H1 (cell line): ENCODE data around the gene JAG1. TPM values are rescaled to one million over a fixed set of nuclear protein-coding genes. Genes with fewer than 3 reads are reported as not detected.

Experiments used
- CTCF ChIA-PET: fragments of 300-600 bp; sonication (Branson Sonifier 250); formaldehyde crosslinking; loops from one replicate; lab custom pipeline; 2021; ENCODE audit not compliant: partially characterized antibody; lab: Charles Lee
- POLR2A ChIA-PET: fragments of 300-600 bp; sonication (Branson Sonifier 250); formaldehyde crosslinking; loops from one replicate; lab custom pipeline; 2021; ENCODE audit warnings: inconsistent platforms; ENCODE audit not compliant: partially characterized antibody; lab: Charles Lee
- DNase-seq, 2 experiments: peaks; one replicate each; pipeline versions ENCODE4 v3.0.0 to v3.0.0-alpha.2; 2010 to 2022; ENCODE audit warnings: low spot score in 2 of 2, low read depth in 1 of 2, mixed read lengths in 1 of 2
- FAIRE-seq: peaks from 2 replicates; lab custom pipeline; 2011; peaks lifted over from hg19 to GRCh38; lab: Jason Lieb, UNC
- H2AFZ ChIP-seq: 2 replicates; pipeline ENCODE4 v1.8.1; 2012; ENCODE audit warnings: low read length, inconsistent platforms
- H2AK5ac ChIP-seq: 2 replicates; pipeline ENCODE4 v1.6.1; 2013; ENCODE audit warnings: low read depth, low read length
- H2BK120ac ChIP-seq: replicated peaks from 2 replicates; pipeline ENCODE3; 2013; ENCODE audit warnings: low read depth, low read length, inconsistent platforms
- H2BK12ac ChIP-seq: 2 replicates; pipeline ENCODE4 v1.6.1; 2013; ENCODE audit warnings: low read depth, low read length
- H2BK15ac ChIP-seq: 2 replicates; pipeline ENCODE4 v1.6.1; 2013; ENCODE audit warnings: low read length
- H2BK20ac ChIP-seq: 2 replicates; pipeline ENCODE4 v1.6.1; 2013; ENCODE audit warnings: low read length
- H2BK5ac ChIP-seq: 2 replicates; pipeline ENCODE4 v1.6.1; 2013; ENCODE audit warnings: low read depth, low read length
- H3K14ac ChIP-seq: 2 replicates; pipeline ENCODE4 v1.6.1; 2013; ENCODE audit warnings: inconsistent platforms; ENCODE audit not compliant: insufficient read length
- H3K18ac ChIP-seq: 2 replicates; pipeline ENCODE4 v1.6.1; 2013; ENCODE audit warnings: low read length; ENCODE audit errors: extremely low read depth
- H3K23ac ChIP-seq: 2 replicates; pipeline ENCODE4 v1.6.1; 2013; ENCODE audit warnings: inconsistent platforms; ENCODE audit not compliant: insufficient read length
- H3K23me2 ChIP-seq: 2 replicates; pipeline ENCODE4 v1.6.1; 2013; ENCODE audit warnings: low read depth, low read length
- H3K27ac ChIP-seq: 2 replicates; pipeline ENCODE4 v1.6.1; 2011; ENCODE audit warnings: low read depth, low read length, inconsistent platforms
- H3K27me3 ChIP-seq, 4 experiments: replicated peaks in 1 of 4; 1 replicate in 1 of 4; 2 replicates in 3 of 4; pipeline versions ENCODE4 v1.6.1 to v1.8.1; 2011 to 2013; ENCODE audit warnings: low read length in 3 of 4, mild to moderate bottlenecking in 3 of 4, inconsistent platforms in 2 of 4, mixed read lengths in 2 of 4, moderate library complexity in 1 of 4; ENCODE audit not compliant: control insufficient read depth in 3 of 4, insufficient read depth in 3 of 4; ENCODE audit errors: extremely low read depth in 1 of 4
- H3K36me3 ChIP-seq, 4 experiments: 2 replicates each; pipeline versions ENCODE4 v1.6.1 to v1.8.1; 2011 to 2013; ENCODE audit warnings: mild to moderate bottlenecking in 4 of 4, low read length in 3 of 4, moderate library complexity in 2 of 4, control low read depth in 1 of 4, inconsistent platforms in 1 of 4; ENCODE audit not compliant: insufficient read depth in 4 of 4, control insufficient read depth in 2 of 4
- H3K4ac ChIP-seq: replicated peaks from 2 replicates; pipeline ENCODE3; 2013; ENCODE audit warnings: low read length, low read depth, mixed read lengths, inconsistent platforms; ENCODE audit not compliant: insufficient read length
- H3K4me1 ChIP-seq, 4 experiments: replicated peaks in 1 of 4; 1 replicate in 1 of 4; 2 replicates in 3 of 4; pipeline versions ENCODE4 v1.6.1 to v1.8.1; 2011 to 2013; ENCODE audit warnings: low read length in 3 of 4, inconsistent platforms in 2 of 4, mixed read lengths in 1 of 4; ENCODE audit not compliant: insufficient read depth in 4 of 4, control insufficient read depth in 3 of 4
- H3K4me2 ChIP-seq, 2 experiments: 2 replicates each; pipeline versions ENCODE4 v1.6.1 to v1.8.1; 2011 to 2013; ENCODE audit warnings: low read depth in 2 of 2, low read length in 2 of 2, control low read depth in 1 of 2, inconsistent platforms in 1 of 2, mild to moderate bottlenecking in 1 of 2; ENCODE audit not compliant: insufficient read depth in 1 of 2
- H3K4me3 ChIP-seq, 4 experiments: fragments of 200-600, 300-600 bp in 1 of 4; sonication (generic), shearing (Covaris generic), sonication (Bioruptor Twin) in 1 of 4; 2 replicates each; pipeline versions ENCODE4 v1.5.1 to v1.8.1; 2011 to 2016; ENCODE audit warnings: low read length in 4 of 4, low read depth in 3 of 4, control low read depth in 2 of 4, inconsistent platforms in 2 of 4, mild to moderate bottlenecking in 2 of 4, mixed read lengths in 1 of 4, moderate library complexity in 1 of 4; ENCODE audit not compliant: insufficient read depth in 2 of 4; ENCODE audit errors: extremely low read depth in 1 of 4
- H3K56ac ChIP-seq: replicated peaks from 2 replicates; pipeline ENCODE3; 2013; ENCODE audit warnings: low read depth, mild to moderate bottlenecking, mixed read lengths, low read length, inconsistent platforms; ENCODE audit not compliant: insufficient read length
- H3K79me1 ChIP-seq: 2 replicates; pipeline ENCODE4 v1.6.1; 2013; ENCODE audit warnings: low read depth, low read length, control low read depth
- H3K79me2 ChIP-seq, 2 experiments: 2 replicates each; pipeline versions ENCODE4 v1.6.1 to v1.8.1; 2012 to 2013; ENCODE audit warnings: low read length in 2 of 2, mild to moderate bottlenecking in 2 of 2, inconsistent platforms in 1 of 2; ENCODE audit not compliant: insufficient read depth in 2 of 2, control insufficient read depth in 1 of 2
- H3K9ac ChIP-seq, 4 experiments: replicated peaks in 1 of 4; 1 replicate in 1 of 4; 2 replicates in 3 of 4; pipeline versions ENCODE4 v1.6.1 to v1.8.1; 2011 to 2013; ENCODE audit warnings: low read depth in 3 of 4, low read length in 3 of 4, control low read depth in 2 of 4, mild to moderate bottlenecking in 2 of 4, moderate library complexity in 2 of 4, inconsistent platforms in 1 of 4; ENCODE audit errors: extremely low read depth in 1 of 4
- H3K9me3 ChIP-seq, 2 experiments: 2 replicates each; pipeline versions ENCODE4 v1.6.1 to v1.8.1; 2012 to 2013; ENCODE audit warnings: mild to moderate bottlenecking in 2 of 2, moderate library complexity in 2 of 2, control low read depth in 1 of 2, inconsistent platforms in 1 of 2, low read depth in 1 of 2, low read length in 1 of 2, mixed read lengths in 1 of 2; ENCODE audit not compliant: insufficient read depth in 2 of 2
- H4K20me1 ChIP-seq, 2 experiments: replicated peaks in 1 of 2; 2 replicates each; pipeline versions ENCODE3 to v1.8.1; 2011 to 2013; ENCODE audit warnings: inconsistent platforms in 2 of 2, low read length in 2 of 2, mild to moderate bottlenecking in 1 of 2; ENCODE audit not compliant: insufficient read depth in 2 of 2, control insufficient read depth in 1 of 2
- H4K5ac ChIP-seq: 2 replicates; pipeline ENCODE4 v1.6.1; 2013; ENCODE audit warnings: low read length, low read depth, mixed read lengths, inconsistent platforms; ENCODE audit not compliant: insufficient read length
- H4K8ac ChIP-seq: 2 replicates; pipeline ENCODE4 v1.8.0; 2013; ENCODE audit warnings: mild to moderate bottlenecking, moderate library complexity, low read length, inconsistent platforms; ENCODE audit not compliant: insufficient read depth; ENCODE audit errors: extremely low read depth
- H4K91ac ChIP-seq: replicated peaks from 2 replicates; pipeline ENCODE3; 2013; ENCODE audit warnings: low read length, mixed read lengths, inconsistent platforms; ENCODE audit not compliant: insufficient read length
- CTBP2 ChIP-seq: IDR thresholded peaks from 2 replicates; pipeline ENCODE4 v1.7.0; 2011; ENCODE audit warnings: borderline replicate concordance, mild to moderate bottlenecking, moderate library complexity, mixed read lengths, low read length; ENCODE audit not compliant: insufficient read depth, insufficient read length
- GTF2F1 ChIP-seq: IDR thresholded peaks from 2 replicates; pipeline ENCODE4 v1.6.1; 2012; ENCODE audit warnings: low read depth, low read length, improper control_type of control experiment, borderline replicate concordance
- NANOG ChIP-seq: IDR thresholded peaks from 2 replicates; pipeline ENCODE4 v1.6.1; 2011; ENCODE audit warnings: low read length, low read depth, mild to moderate bottlenecking, inconsistent platforms; ENCODE audit not compliant: insufficient read depth, poor library complexity, severe bottlenecking
- POU5F1 ChIP-seq: IDR thresholded peaks from 2 replicates; pipeline ENCODE4 v1.6.1; 2011; ENCODE audit warnings: low read depth, mild to moderate bottlenecking, low read length, moderate library complexity
- SRF ChIP-seq: IDR thresholded peaks from 2 replicates; pipeline ENCODE4 v1.6.1; 2011; ENCODE audit warnings: mild to moderate bottlenecking, low read depth, low read length, moderate library complexity
- ZNF274 ChIP-seq: IDR thresholded peaks from 2 replicates; pipeline ENCODE4 v1.7.0; 2012; ENCODE audit warnings: low read length, borderline replicate concordance; ENCODE audit errors: extremely low read depth
- WGBS, 2 experiments: shearing (Covaris generic) in 1 of 2; methylation state at CpG; one replicate each; pipeline versions ENCODE4 v1.1.6 to v1.1.7; 2013 to 2015; ENCODE audit warnings: low lambda C conversion rate in 2 of 2, mixed read lengths in 2 of 2, inconsistent platforms in 1 of 2, low coverage in 1 of 2, missing lambda C conversion rate in 1 of 2; ENCODE audit not compliant: insufficient replicate concordance in 2 of 2, insufficient coverage in 1 of 2, insufficient read length in 1 of 2; ENCODE audit errors: extremely low coverage in 1 of 2, missing lambda C conversion rate in 1 of 2; 5-methylcytosine and 5-hydroxymethylcytosine counted together
- polyA plus RNA-seq, 7 experiments: library from polyadenylated mRNA; depleted of rRNA in 3 of 7; stranded (reverse) in 5 of 7; unstranded in 2 of 7; fragments of >200 nt in 5 of 7; fragments of 200-250 nt in 2 of 7; gene quantifications; 1 replicate in 5 of 7; 2 replicates in 1 of 7; 4 replicates in 1 of 7; pipeline versions ENCODE4 v1.2.1 to v1.2.3, GENCODE V29; 2011 to 2013; ENCODE audit warnings: missing spikeins in 2 of 7, mixed read lengths in 2 of 7
- total RNA-seq: library from RNA; stranded (reverse); fragmentation: NEBNext Ultra II Directional; extraction: Animal tissue kit (Norgen Biotek cat#: 25700); gene quantifications from 2 replicates; pipeline ENCODE4 v1.2.1, GENCODE V29; 2021
- TF ChIP-seq, protein P1 (sequence below): IDR thresholded peaks from 2 replicates; pipeline ENCODE4 v1.6.1; 2012; ENCODE audit warnings: inconsistent platforms
- TF ChIP-seq, protein P2 (sequence below), 3 experiments: IDR thresholded peaks; 1 replicate in 2 of 3; 2 replicates in 1 of 3; pipeline versions ENCODE4 v1.5.1 to v1.6.1; 2011; ENCODE audit warnings: low read length in 3 of 3, mild to moderate bottlenecking in 3 of 3, inconsistent platforms in 2 of 3, low read depth in 1 of 3, moderate library complexity in 1 of 3; ENCODE audit not compliant: insufficient read depth in 1 of 3; ENCODE audit errors: control extremely low read depth in 1 of 3

The JAG1 gene
- total and polyA plus RNA-seq, 2 of the 8 experiments (the other 6 are each of a cell fraction or from before 2014, with no cell fraction given), result 13.5 to 27.3 TPM

DNA sequence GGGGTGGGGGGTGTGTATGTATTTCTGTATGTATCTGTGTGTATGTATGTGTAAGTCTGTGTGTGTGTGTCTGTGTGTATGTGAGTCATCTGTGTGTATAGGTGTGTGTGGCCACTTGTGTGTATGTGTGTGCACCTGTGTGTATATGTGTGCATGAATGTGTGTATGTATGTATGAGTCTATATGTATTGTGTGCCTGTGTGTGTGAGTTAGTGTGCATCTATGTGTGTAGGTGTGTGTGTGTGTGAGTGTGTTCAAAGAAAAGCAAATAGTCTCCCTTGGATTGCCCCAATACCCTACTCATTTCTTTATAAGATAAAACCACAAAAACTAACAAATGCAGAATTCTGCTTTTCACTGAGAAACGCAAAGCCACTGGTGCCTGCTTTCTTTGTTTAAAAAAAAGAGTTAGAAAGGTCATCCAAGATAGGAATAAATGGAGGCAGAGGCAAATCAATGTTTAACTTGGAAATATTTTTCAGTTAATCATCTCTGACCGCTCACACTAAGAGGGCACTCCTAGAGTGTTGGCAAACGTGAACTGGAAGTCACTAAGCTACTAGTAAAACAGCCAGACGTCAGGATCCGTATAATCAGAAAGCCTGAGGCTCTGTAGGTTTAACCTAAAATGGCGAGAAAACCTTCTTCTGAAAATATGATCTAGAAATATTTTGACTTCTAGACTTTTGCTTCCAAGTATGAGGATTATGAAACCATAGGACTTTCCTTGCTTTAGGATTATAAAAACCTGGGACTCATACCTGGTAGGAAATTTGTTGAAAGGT is 37.4 kb upstream of the JAG1 start:
- H3K18ac ChIP-seq, result no peak overlapping the region
- no peak overlapping the region for H3K14ac ChIP-seq
- H3K27ac ChIP-seq, result no peak overlapping the region
- 84% methylated on average over 6 of the region's 6 CpGs; no CpG with 5 or more reads in 1 of the 2 experiments for WGBS, 2 experiments
- H2BK12ac ChIP-seq, result 0 out of 2 replicates have a peak overlapping the region, but pooled peaks have one; percentile 73
- DNase-seq, result no peak
- no peak overlapping the region for H3K4ac ChIP-seq
- H2AFZ ChIP-seq, result no peak overlapping the region
- no peaks in the 10 kb centered on the region for H3K79me1 ChIP-seq
- H3K4me2 ChIP-seq, result no peak overlapping the region
- H3K9me3 ChIP-seq, result no peaks in the 10 kb centered on the region
- H3K79me2 ChIP-seq, result no peaks in the 10 kb centered on the region
- FAIRE-seq, result no peak
- no peak overlapping the region for H4K5ac ChIP-seq
- H2BK15ac ChIP-seq, result 0 out of 2 replicates have a peak overlapping the region, but pooled peaks have one; percentile 13
- no peaks in the 10 kb centered on the region for H4K20me1 ChIP-seq
- H3K4me1 ChIP-seq, result peaks cover 0 to 4% (median 0%) of the 10 kb centered on the region in 4 experiments; a peak in 1 of 7 replicates
- no peaks in the 10 kb centered on the region for H3K27me3 ChIP-seq
- no peak overlapping the region for H3K23ac ChIP-seq
- no peak overlapping the region for H2BK5ac ChIP-seq
- H3K36me3 ChIP-seq, result no peaks in the 10 kb centered on the region
- peaks cover 3% of the 10 kb centered on the region; the same call in 1 of the 2 replicates for H3K23me2 ChIP-seq
- no peak overlapping the region for H2BK20ac ChIP-seq
- no peak overlapping the region for H3K4me3 ChIP-seq
- peak overlapping the region; percentile 76; the same call in 1 of the 2 replicates for H2AK5ac ChIP-seq
- no peak overlapping the region for H4K8ac ChIP-seq
- H2BK120ac ChIP-seq, result no peak overlapping the region
- H3K56ac ChIP-seq, result no peak overlapping the region
- no peak overlapping the region for H4K91ac ChIP-seq
- ChIA-PET POLR2A (no interaction called here), CTCF (interaction anchor here (0.6 to 0.9 kb wide), 4 partner anchors 10 to 15 kb away, joined by 3 read pairs; no protein-coding TSS in a partner anchor)
- no peak overlapping the region for H3K9ac ChIP-seq
- TF ChIP-seq GTF2F1, result no peak
- no peak for TF ChIP-seq POU5F1
- TF ChIP-seq CTBP2, result no peak
- TF ChIP-seq SRF, result no peak
- TF ChIP-seq, protein P1, sequence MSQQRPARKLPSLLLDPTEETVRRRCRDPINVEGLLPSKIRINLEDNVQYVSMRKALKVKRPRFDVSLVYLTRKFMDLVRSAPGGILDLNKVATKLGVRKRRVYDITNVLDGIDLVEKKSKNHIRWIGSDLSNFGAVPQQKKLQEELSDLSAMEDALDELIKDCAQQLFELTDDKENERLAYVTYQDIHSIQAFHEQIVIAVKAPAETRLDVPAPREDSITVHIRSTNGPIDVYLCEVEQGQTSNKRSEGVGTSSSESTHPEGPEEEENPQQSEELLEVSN, result no peak
- TF ChIP-seq NANOG, result no peak
- TF ChIP-seq ZNF274, result no peak
- TF ChIP-seq, protein P2, sequence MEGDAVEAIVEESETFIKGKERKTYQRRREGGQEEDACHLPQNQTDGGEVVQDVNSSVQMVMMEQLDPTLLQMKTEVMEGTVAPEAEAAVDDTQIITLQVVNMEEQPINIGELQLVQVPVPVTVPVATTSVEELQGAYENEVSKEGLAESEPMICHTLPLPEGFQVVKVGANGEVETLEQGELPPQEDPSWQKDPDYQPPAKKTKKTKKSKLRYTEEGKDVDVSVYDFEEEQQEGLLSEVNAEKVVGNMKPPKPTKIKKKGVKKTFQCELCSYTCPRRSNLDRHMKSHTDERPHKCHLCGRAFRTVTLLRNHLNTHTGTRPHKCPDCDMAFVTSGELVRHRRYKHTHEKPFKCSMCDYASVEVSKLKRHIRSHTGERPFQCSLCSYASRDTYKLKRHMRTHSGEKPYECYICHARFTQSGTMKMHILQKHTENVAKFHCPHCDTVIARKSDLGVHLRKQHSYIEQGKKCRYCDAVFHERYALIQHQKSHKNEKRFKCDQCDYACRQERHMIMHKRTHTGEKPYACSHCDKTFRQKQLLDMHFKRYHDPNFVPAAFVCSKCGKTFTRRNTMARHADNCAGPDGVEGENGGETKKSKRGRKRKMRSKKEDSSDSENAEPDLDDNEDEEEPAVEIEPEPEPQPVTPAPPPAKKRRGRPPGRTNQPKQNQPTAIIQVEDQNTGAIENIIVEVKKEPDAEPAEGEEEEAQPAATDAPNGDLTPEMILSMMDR (IDR thresholded peaks at IDR 0.05; ENCODE audit: control extremely low read depth in 1 of 3, insufficient read depth in 1 of 3, low read depth in 1 of 3, low read length in 3 of 3), result no peak
